NB4 (cell line): ENCODE measurements around the gene SSX2IP.

ENCODE experiments used
- DNase-seq: peaks from one replicate; pipeline ENCODE4 v3.0.0; 2010; ENCODE audit warnings: low read depth
- H3K4me3 ChIP-seq: one replicate; pipeline ENCODE4 v1.5.1; 2011; ENCODE audit warnings: mild to moderate bottlenecking, low read depth, low read length, moderate library complexity
- CTCF ChIP-seq: IDR thresholded peaks from one replicate; pipeline ENCODE4 v1.5.1; 2012; ENCODE audit warnings: low read depth, low read length
- MAX ChIP-seq: IDR thresholded peaks from 2 replicates; pipeline ENCODE4 v1.6.1; 2011; ENCODE audit warnings: low read depth, low read length
- MYC ChIP-seq: IDR thresholded peaks from 2 replicates; pipeline ENCODE4 v1.6.1; 2011; ENCODE audit warnings: low read depth, low read length
- POLR2A ChIP-seq: IDR thresholded peaks from 2 replicates; pipeline ENCODE4 v1.6.1; 2011; ENCODE audit warnings: mild to moderate bottlenecking; ENCODE audit not compliant: insufficient read length; ENCODE audit errors: extremely low read depth

Gene SSX2IP

GRCh38 chr1:84704872-84705417 lies 14.7 kb upstream of the SSX2IP start:
- TF ChIP-seq MYC (no peak), POLR2A (no peak), MAX (no peak), CTCF (no peak)
- peak; percentile 73 for DNase-seq
- no peak overlapping the region for H3K4me3 ChIP-seq

GRCh38 chr1:84703431-84703830 lies 13.2 kb upstream of the SSX2IP start:
- DNase-seq, result no peak
- TF ChIP-seq MYC (no peak), CTCF (no peak), POLR2A (no peak), MAX (no peak)
- H3K4me3 ChIP-seq, result no peak overlapping the region

GRCh38 chr1:84702143-84702542 lies 11.9 kb upstream of the SSX2IP start:
- H3K4me3 ChIP-seq, result no peak overlapping the region
- no peak for DNase-seq
- TF ChIP-seq CTCF (no peak), POLR2A (no peak), MYC (no peak), MAX (no peak)

GRCh38 chr1:84701376-84701775 lies 11.1 kb upstream of the SSX2IP start:
- DNase-seq, result no peak
- no peak overlapping the region for H3K4me3 ChIP-seq
- no peak for TF ChIP-seq MAX
- TF ChIP-seq POLR2A, result no peak
- TF ChIP-seq MYC, result no peak
- no peak for TF ChIP-seq CTCF

- H3K4me3 ChIP-seq, result no peak overlapping the region
- peak; percentile 39 for DNase-seq
- no peak for TF ChIP-seq MYC
- TF ChIP-seq POLR2A, result no peak
- peak; percentile 65 for TF ChIP-seq MAX
Observed at GRCh38 chr1:84700070-84700469, 9.8 kb upstream of the SSX2IP start.

GRCh38 chr1:84698151-84699110 lies 8.2 kb upstream of the SSX2IP start:
- TF ChIP-seq MAX (no peak), POLR2A (no peak), MYC (no peak), CTCF (no peak)
- DNase-seq, result peak; percentile 17
- no peak overlapping the region for H3K4me3 ChIP-seq
